Measurements from ENCODE around the gene PLD5.

PLD5 gene

DNA sequence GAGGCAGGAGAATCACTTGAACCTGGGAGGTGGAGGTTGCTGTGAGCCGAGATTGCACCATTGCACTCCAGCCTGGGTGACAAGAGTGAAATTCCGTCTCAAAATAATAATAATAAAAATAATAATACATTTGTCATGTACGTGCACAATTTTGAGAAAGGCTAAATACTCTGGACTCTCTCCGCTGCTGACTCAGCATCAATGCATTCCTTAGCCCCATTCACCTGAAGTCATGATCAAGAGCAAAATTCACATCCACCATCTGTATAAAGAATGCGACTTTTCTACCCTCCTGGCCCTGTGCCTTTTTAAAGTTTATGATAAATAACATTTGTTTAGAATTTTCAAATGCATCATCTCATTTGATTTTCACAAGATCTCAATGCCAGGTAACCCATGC, 490.1 kb downstream of the PLD5 start:
- DNase-seq: no peak

DNA sequence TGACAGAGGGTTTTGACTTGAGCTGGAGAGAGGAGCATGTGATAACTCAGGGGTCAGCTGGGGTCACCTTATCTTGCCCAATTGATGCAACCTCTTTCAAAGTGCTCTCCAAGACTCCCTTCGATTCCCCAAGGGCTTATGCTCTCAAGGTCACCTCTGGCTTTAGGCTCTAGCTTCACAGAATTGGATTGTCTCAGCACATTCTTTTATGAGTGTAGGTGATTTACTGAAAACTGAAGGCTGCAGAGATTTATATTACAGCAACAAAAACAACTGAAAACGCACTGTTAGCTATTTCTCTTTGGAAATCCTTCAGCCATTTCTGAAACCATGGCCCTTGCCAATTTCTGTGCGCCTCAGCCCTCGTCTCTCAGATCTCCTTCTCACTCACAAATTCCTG, 491.1 kb downstream of the PLD5 start:
- no peak for DNase-seq

All from GDM1 (cell line).